ENCODE results near the gene FBXL15.
A peak's percentile ranks its signal among the peaks of the same experiment; 100 is the strongest.

FBXL15 gene

DNA sequence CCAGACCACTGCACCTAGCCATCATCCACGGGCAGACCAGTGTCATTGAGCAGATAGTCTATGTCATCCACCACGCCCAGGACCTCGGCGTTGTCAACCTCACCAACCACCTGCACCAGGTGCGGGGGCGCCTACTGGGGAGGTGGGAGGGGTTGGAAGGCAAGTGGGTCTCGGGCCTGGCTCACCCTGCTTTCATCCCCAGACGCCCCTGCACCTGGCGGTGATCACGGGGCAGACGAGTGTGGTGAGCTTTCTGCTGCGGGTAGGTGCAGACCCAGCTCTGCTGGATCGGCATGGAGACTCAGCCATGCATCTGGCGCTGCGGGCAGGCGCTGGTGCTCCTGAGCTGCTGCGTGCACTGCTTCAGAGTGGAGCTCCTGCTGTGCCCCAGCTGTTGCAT, 20.6 kb upstream of the FBXL15 start:
- H3K27me3 ChIP-seq (ENCODE audit: insufficient read depth, low read depth, severe bottlenecking): no peaks in the 10 kb centered on the region
- no peaks in the 10 kb centered on the region for H3K9me3 ChIP-seq (ENCODE audit: severe bottlenecking)
- no peak overlapping the region for H3K4me3 ChIP-seq (ENCODE audit: low read depth, low read length)
- DNase-seq: no peak
- TF ChIP-seq, protein P1, sequence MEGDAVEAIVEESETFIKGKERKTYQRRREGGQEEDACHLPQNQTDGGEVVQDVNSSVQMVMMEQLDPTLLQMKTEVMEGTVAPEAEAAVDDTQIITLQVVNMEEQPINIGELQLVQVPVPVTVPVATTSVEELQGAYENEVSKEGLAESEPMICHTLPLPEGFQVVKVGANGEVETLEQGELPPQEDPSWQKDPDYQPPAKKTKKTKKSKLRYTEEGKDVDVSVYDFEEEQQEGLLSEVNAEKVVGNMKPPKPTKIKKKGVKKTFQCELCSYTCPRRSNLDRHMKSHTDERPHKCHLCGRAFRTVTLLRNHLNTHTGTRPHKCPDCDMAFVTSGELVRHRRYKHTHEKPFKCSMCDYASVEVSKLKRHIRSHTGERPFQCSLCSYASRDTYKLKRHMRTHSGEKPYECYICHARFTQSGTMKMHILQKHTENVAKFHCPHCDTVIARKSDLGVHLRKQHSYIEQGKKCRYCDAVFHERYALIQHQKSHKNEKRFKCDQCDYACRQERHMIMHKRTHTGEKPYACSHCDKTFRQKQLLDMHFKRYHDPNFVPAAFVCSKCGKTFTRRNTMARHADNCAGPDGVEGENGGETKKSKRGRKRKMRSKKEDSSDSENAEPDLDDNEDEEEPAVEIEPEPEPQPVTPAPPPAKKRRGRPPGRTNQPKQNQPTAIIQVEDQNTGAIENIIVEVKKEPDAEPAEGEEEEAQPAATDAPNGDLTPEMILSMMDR (IDR thresholded peaks at IDR 0.05; ENCODE audit: low read depth, low read length): no peak
- H3K27ac ChIP-seq: peak overlapping the region; percentile 86
- H3K36me3 ChIP-seq: peaks cover 51% of the 10 kb centered on the region

DNA sequence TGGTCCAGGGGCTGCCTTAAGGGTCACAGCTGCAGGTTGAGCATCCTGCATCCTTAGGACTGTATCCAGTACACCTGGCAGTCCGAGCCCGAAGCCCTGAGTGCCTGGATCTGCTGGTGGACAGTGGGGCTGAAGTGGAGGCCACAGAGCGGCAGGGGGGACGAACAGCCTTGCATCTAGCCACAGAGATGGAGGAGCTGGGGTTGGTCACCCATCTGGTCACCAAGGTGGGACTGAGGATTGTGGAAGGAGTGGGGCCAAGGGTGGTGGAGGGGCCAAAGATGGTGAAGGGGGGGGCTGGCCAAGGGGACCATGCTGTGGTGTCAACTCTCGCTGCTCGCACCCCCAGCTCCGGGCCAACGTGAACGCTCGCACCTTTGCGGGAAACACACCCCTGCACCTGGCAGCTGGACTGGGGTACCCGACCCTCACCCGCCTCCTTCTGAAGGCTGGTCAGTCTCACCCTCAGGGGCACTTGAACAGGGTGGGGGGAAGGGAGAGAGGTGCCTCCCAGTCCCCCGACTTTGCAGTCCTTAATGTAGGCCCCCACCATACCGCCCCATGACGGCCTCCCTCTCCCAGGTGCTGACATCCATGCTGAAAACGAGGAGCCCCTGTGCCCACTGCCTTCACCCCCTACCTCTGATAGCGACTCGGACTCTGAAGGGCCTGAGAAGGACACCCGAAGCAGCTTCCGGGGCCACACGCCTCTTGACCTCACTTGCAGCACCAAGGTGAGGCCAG, 19.9 kb upstream of the FBXL15 start:
- Histone ChIP-seq H3K4me3 (ENCODE audit: low read depth, low read length) (no peak overlapping the region), H3K36me3 (peaks cover 57% of the 10 kb centered on the region), H3K27me3 (ENCODE audit: insufficient read depth, low read depth, severe bottlenecking) (no peaks in the 10 kb centered on the region), H3K27ac (no peak overlapping the region), H3K9me3 (ENCODE audit: severe bottlenecking) (no peaks in the 10 kb centered on the region)
- TF ChIP-seq, protein P1 (IDR thresholded peaks at IDR 0.05; ENCODE audit: low read depth, low read length): no peak
- no peak for DNase-seq

DNA sequence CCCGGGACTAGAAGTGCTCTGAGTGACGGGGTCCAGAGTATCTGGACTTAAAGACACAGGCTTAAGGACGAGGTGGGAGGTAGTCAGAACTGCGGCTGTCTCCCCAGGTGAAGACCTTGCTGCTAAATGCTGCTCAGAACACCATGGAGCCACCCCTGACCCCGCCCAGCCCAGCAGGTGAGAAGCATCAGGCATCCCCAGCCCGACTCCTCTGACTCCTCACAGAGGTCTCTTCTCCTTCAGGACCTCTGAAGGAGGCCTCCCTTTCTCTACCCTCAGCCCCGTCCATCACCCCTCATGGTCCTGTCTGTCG, 19.3 kb upstream of the FBXL15 start:
- no peaks in the 10 kb centered on the region for H3K27me3 ChIP-seq (ENCODE audit: insufficient read depth, low read depth, severe bottlenecking)
- no peak overlapping the region for H3K27ac ChIP-seq
- no peak overlapping the region for H3K4me3 ChIP-seq (ENCODE audit: low read depth, low read length)
- no peaks in the 10 kb centered on the region for H3K9me3 ChIP-seq (ENCODE audit: severe bottlenecking)
- no peak for DNase-seq
- TF ChIP-seq, protein P1 (IDR thresholded peaks at IDR 0.05; ENCODE audit: low read depth, low read length): no peak
- H3K36me3 ChIP-seq: peaks cover 60% of the 10 kb centered on the region

DNA sequence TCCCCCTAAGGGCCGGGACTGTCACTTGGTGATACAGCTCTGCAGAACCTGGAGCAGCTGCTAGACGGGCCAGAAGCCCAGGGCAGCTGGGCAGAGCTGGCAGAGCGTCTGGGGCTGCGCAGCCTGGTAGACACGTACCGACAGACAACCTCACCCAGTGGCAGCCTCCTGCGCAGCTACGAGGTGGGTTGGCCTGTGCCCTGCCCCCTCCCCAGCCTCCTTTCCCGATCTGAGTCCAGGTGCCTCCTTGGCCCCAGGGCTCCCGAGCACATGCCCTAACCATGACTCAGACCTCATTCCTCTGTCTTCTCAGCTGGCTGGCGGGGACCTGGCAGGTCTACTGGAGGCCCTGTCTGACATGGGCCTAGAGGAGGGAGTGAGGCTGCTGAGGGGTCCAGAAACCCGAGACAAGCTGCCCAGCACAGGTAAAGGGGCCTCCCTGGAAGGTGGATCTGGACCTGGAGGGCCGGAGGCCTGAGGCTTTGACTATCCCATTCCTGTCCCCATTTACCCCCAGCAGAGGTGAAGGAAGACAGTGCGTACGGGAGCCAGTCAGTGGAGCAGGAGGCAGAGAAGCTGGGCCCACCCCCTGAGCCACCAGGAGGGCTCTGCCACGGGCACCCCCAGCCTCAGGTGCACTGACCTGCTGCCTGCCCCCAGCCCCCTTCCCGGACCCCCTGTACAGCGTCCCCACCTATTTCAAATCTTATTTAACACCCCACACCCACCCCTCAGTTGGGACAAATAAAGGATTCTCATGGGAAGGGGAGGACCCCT, 18.7 kb upstream of the FBXL15 start:
- TF ChIP-seq, protein P1 (IDR thresholded peaks at IDR 0.05; ENCODE audit: low read depth, low read length): no peak
- no peak overlapping the region for H3K4me3 ChIP-seq (ENCODE audit: low read depth, low read length)
- H3K9me3 ChIP-seq (ENCODE audit: severe bottlenecking): no peaks in the 10 kb centered on the region
- H3K27ac ChIP-seq: no peak overlapping the region
- H3K27me3 ChIP-seq (ENCODE audit: insufficient read depth, low read depth, severe bottlenecking): no peaks in the 10 kb centered on the region
- DNase-seq: no peak
- H3K36me3 ChIP-seq: peaks cover 63% of the 10 kb centered on the region

DNA sequence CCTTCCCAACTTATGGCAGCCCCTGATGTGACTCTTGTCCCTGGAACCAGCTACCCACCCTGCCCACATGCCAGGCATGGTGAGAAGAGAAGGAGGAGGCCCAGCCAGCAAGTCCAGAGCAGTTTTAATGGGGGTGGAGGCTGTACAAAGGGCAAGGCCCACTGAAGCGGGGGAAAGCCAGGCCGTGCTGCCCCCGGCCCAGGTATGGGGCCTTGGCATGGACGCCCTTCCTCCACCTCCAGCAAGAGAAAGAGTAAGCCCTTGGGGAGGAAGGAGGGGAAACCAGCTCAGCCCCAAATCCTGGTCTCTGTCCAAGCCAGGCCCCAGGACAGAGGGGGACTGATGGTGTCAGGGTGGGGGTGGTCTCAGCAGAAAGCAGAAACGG, 18.1 kb upstream of the FBXL15 start:
- TF ChIP-seq, protein P1 (IDR thresholded peaks at IDR 0.05; ENCODE audit: low read depth, low read length): no peak
- DNase-seq: no peak
- no peaks in the 10 kb centered on the region for H3K9me3 ChIP-seq (ENCODE audit: severe bottlenecking)
- H3K27me3 ChIP-seq (ENCODE audit: insufficient read depth, low read depth, severe bottlenecking): no peaks in the 10 kb centered on the region
- H3K36me3 ChIP-seq: peaks cover 65% of the 10 kb centered on the region
- no peak overlapping the region for H3K27ac ChIP-seq
- no peak overlapping the region for H3K4me3 ChIP-seq (ENCODE audit: low read depth, low read length)
